HepG2 (cell line): ENCODE data around the gene PI3. TPM values are rescaled to one million over a fixed set of nuclear protein-coding genes. Genes with fewer than 3 reads are reported as not detected.
A peak's percentile ranks its signal among the peaks of the same experiment; 100 is the strongest.

Experiments used
- GTF2F1 ChIP-seq: fragments of 150-350 bp; IDR thresholded peaks from 2 replicates; pipeline ENCODE4 v1.6.1; 2014; ENCODE audit warnings: low read length
- HMGA1 ChIP-seq: sonication (generic); formaldehyde crosslinking; conservative IDR thresholded peaks from 2 replicates; pipeline ENCODE4 v1.4.0; 2020; ENCODE audit warnings: missing genetic modification reagents
- HNF4G ChIP-seq, 2 experiments: sonication (generic) in 1 of 2; formaldehyde crosslinking in 1 of 2; IDR thresholded peaks; 2 replicates each; pipeline versions ENCODE4 v1.4.0 to v1.6.1; 2011 to 2020; ENCODE audit warnings: borderline replicate concordance in 2 of 2, low read depth in 2 of 2, mild to moderate bottlenecking in 2 of 2, low read length in 1 of 2, missing genetic modification reagents in 1 of 2, moderate library complexity in 1 of 2
- MXI1 ChIP-seq: IDR thresholded peaks from 3 replicates; pipeline ENCODE4 v1.6.1; 2012; ENCODE audit warnings: low read depth, low read length, inconsistent platforms, borderline replicate concordance
- MYNN ChIP-seq: sonication (generic); formaldehyde crosslinking; IDR thresholded peaks from 2 replicates; pipeline ENCODE4 v1.4.0; 2020; ENCODE audit warnings: mild to moderate bottlenecking, low read depth, missing genetic modification reagents
- NKX3-1 ChIP-seq: sonication (generic); formaldehyde crosslinking; IDR thresholded peaks from 2 replicates; pipeline ENCODE4 v1.5.0; 2020; ENCODE audit warnings: missing genetic modification reagents
- PHF21A ChIP-seq: sonication (generic); formaldehyde crosslinking; IDR thresholded peaks from 2 replicates; pipeline ENCODE4 v1.5.0; 2020; ENCODE audit warnings: mild to moderate bottlenecking, missing genetic modification reagents
- RAD21 ChIP-seq: fragments of 450-650 bp; formaldehyde crosslinking; IDR thresholded peaks from 2 replicates; pipeline ENCODE4 v1.5.0; 2020; ENCODE audit warnings: mild to moderate bottlenecking
- SOX6 ChIP-seq, 2 experiments: fragments of 450-650 bp in 1 of 2; sonication (generic) in 1 of 2; formaldehyde crosslinking in 1 of 2; IDR thresholded peaks; 2 replicates each; pipeline versions ENCODE4 v1.4.0 to v1.6.1; 2017 to 2020; ENCODE audit warnings: antibody characterized with exemption in 1 of 2, mild to moderate bottlenecking in 1 of 2, missing genetic modification reagents in 1 of 2
- TAF15 ChIP-seq: fragments of 200-400 bp; formaldehyde crosslinking; IDR thresholded peaks from one replicate; pipeline ENCODE4 v1.6.1; 2018; ENCODE audit warnings: mild to moderate bottlenecking, low read depth, low read length; ENCODE audit not compliant: poor library complexity, severe bottlenecking
- ZFAT ChIP-seq: sonication (generic); formaldehyde crosslinking; conservative IDR thresholded peaks from 2 replicates; pipeline ENCODE4 v1.8.1; 2023; ENCODE audit warnings: missing genetic modification reagents, inconsistent platforms
- ZNF138 ChIP-seq: sonication (generic); formaldehyde crosslinking; IDR thresholded peaks from 2 replicates; pipeline ENCODE4 v1.5.0; 2020; ENCODE audit warnings: mild to moderate bottlenecking, low read depth, missing genetic modification reagents
- ZNF879 ChIP-seq: sonication (generic); formaldehyde crosslinking; IDR thresholded peaks from 2 replicates; pipeline ENCODE4 v1.8.1; 2023; ENCODE audit warnings: missing genetic modification reagents
- polyA plus RNA-seq, 8 experiments: library from polyadenylated mRNA; depleted of rRNA in 3 of 8; stranded (reverse) in 7 of 8; unstranded in 1 of 8; fragments of >200 nt; fragmentation: Illumina TruSeq in 4 of 8; extraction: Trizol in 4 of 8; gene quantifications; 2 replicates each; pipeline versions ENCODE4 v1.2.1 to v1.2.3, GENCODE V29; 2011 to 2016; ENCODE audit warnings: low read depth in 4 of 8, missing spikeins in 1 of 8, mixed read lengths in 1 of 8; ENCODE audit not compliant: insufficient read depth in 1 of 8
- total RNA-seq, 5 experiments: library from RNA; depleted of rRNA; stranded (reverse); fragments of >200 nt; fragmentation: Illumina TruSeq; extraction: Trizol; gene quantifications; 2 replicates each; pipeline ENCODE4 v1.2.3, GENCODE V29; 2016; ENCODE audit warnings: low read depth in 1 of 5
- TF ChIP-seq, protein P1 (sequence below): IDR thresholded peaks from 2 replicates; pipeline ENCODE4 v1.4.0; 2020; ENCODE audit warnings: mild to moderate bottlenecking, missing genetic modification reagents
- TF ChIP-seq, protein P2 (sequence below): sonication (generic); formaldehyde crosslinking; IDR thresholded peaks from 2 replicates; pipeline ENCODE4 v1.5.1; 2020; ENCODE audit warnings: mild to moderate bottlenecking, missing genetic modification reagents, moderate library complexity
- TF ChIP-seq, protein P3 (sequence below): sonication (generic); formaldehyde crosslinking; conservative IDR thresholded peaks from 2 replicates; pipeline ENCODE4 v1.4.0; 2020; ENCODE audit warnings: missing genetic modification reagents
- TF ChIP-seq, protein P4 (sequence below): IDR thresholded peaks from 2 replicates; pipeline ENCODE4 v1.6.1; 2016; ENCODE audit warnings: missing compliant biosample characterization, missing genetic modification reagents, borderline replicate concordance
- TF ChIP-seq, protein P5 (sequence below): sonication (generic); formaldehyde crosslinking; IDR thresholded peaks from 2 replicates; pipeline ENCODE4 v1.8.0; 2022; ENCODE audit warnings: mild to moderate bottlenecking, missing genetic modification reagents, moderate library complexity

Gene PI3
- total and polyA plus RNA-seq, 2 of the 13 experiments (the other 11 are each of a cell fraction or from before 2014, with no cell fraction given), result 0.22 TPM; not detected in 1

DNA sequence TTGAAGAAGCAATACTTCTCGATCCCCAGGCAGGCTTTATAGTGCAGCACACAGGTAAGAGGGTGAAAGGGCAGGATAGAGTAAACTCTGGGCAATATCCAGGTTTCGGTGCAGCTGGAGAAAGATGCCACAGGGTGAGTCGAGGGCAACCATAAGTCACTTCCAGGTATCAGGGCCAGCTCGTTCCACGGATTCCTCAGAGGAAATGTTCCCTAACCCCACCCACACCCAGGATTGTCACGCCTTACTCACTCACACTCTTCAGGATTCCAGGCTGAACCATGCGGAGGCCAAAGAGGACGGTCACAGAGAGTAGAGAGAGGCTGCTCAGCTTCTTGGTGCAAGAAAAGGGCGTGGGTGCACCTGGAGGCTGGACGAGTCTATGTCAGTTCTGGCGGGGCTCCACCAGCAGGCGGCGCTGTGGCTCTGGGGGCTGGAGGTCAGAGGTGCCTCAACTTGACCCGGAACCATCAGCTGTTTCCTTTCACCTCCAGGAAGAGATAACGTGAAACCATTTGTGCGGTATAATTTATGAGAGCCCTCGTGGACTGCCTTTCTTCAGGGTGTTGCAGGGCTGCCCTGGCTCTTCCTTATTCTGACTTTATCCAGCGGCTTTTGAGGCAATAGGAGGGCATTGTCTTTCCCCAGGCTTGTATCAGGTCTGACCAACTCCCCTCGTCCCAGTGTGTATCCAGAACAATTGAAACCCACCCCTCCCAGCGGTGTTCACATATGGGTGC is 36.0 kb upstream of the PI3 start (continued):
- TF ChIP-seq RAD21 (peak; percentile 74), MXI1 (no peak), NKX3-1 (CRISPR knock-in tag) (no peak), ZNF138 (CRISPR knock-in tag) (no peak), ZFAT (CRISPR knock-in tag) (no peak), HNF4G (IDR thresholded peaks at IDR 0.05; ENCODE audit: borderline replicate concordance, low read depth, low read length) (no peak), HNF4G (CRISPR knock-in tag; IDR thresholded peaks at IDR 0.05; ENCODE audit: borderline replicate concordance, low read depth) (no peak), GTF2F1 (no peak), PHF21A (no peak), HMGA1 (CRISPR knock-in tag) (no peak), SOX6 (IDR thresholded peaks at IDR 0.05) (no peak), SOX6 (CRISPR knock-in tag; IDR thresholded peaks at IDR 0.05) (no peak), TAF15 (no peak), ZNF879 (no peak), MYNN (CRISPR knock-in tag) (no peak)
- TF ChIP-seq, protein P1, sequence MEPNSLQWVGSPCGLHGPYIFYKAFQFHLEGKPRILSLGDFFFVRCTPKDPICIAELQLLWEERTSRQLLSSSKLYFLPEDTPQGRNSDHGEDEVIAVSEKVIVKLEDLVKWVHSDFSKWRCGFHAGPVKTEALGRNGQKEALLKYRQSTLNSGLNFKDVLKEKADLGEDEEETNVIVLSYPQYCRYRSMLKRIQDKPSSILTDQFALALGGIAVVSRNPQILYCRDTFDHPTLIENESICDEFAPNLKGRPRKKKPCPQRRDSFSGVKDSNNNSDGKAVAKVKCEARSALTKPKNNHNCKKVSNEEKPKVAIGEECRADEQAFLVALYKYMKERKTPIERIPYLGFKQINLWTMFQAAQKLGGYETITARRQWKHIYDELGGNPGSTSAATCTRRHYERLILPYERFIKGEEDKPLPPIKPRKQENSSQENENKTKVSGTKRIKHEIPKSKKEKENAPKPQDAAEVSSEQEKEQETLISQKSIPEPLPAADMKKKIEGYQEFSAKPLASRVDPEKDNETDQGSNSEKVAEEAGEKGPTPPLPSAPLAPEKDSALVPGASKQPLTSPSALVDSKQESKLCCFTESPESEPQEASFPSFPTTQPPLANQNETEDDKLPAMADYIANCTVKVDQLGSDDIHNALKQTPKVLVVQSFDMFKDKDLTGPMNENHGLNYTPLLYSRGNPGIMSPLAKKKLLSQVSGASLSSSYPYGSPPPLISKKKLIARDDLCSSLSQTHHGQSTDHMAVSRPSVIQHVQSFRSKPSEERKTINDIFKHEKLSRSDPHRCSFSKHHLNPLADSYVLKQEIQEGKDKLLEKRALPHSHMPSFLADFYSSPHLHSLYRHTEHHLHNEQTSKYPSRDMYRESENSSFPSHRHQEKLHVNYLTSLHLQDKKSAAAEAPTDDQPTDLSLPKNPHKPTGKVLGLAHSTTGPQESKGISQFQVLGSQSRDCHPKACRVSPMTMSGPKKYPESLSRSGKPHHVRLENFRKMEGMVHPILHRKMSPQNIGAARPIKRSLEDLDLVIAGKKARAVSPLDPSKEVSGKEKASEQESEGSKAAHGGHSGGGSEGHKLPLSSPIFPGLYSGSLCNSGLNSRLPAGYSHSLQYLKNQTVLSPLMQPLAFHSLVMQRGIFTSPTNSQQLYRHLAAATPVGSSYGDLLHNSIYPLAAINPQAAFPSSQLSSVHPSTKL (CRISPR knock-in tag), result no peak
- TF ChIP-seq, protein P2, sequence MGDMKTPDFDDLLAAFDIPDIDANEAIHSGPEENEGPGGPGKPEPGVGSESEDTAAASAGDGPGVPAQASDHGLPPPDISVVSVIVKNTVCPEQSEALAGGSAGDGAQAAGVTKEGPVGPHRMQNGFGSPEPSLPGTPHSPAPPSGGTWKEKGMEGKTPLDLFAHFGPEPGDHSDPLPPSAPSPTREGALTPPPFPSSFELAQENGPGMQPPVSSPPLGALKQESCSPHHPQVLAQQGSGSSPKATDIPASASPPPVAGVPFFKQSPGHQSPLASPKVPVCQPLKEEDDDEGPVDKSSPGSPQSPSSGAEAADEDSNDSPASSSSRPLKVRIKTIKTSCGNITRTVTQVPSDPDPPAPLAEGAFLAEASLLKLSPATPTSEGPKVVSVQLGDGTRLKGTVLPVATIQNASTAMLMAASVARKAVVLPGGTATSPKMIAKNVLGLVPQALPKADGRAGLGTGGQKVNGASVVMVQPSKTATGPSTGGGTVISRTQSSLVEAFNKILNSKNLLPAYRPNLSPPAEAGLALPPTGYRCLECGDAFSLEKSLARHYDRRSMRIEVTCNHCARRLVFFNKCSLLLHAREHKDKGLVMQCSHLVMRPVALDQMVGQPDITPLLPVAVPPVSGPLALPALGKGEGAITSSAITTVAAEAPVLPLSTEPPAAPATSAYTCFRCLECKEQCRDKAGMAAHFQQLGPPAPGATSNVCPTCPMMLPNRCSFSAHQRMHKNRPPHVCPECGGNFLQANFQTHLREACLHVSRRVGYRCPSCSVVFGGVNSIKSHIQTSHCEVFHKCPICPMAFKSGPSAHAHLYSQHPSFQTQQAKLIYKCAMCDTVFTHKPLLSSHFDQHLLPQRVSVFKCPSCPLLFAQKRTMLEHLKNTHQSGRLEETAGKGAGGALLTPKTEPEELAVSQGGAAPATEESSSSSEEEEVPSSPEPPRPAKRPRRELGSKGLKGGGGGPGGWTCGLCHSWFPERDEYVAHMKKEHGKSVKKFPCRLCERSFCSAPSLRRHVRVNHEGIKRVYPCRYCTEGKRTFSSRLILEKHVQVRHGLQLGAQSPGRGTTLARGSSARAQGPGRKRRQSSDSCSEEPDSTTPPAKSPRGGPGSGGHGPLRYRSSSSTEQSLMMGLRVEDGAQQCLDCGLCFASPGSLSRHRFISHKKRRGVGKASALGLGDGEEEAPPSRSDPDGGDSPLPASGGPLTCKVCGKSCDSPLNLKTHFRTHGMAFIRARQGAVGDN (CRISPR knock-in tag), result peak; percentile 27; the same call in 1 of the 2 replicates
- TF ChIP-seq, protein P3, sequence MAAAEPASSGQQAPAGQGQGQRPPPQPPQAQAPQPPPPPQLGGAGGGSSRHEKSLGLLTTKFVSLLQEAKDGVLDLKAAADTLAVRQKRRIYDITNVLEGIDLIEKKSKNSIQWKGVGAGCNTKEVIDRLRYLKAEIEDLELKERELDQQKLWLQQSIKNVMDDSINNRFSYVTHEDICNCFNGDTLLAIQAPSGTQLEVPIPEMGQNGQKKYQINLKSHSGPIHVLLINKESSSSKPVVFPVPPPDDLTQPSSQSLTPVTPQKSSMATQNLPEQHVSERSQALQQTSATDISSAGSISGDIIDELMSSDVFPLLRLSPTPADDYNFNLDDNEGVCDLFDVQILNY (CRISPR knock-in tag), result no peak
- TF ChIP-seq, protein P4, sequence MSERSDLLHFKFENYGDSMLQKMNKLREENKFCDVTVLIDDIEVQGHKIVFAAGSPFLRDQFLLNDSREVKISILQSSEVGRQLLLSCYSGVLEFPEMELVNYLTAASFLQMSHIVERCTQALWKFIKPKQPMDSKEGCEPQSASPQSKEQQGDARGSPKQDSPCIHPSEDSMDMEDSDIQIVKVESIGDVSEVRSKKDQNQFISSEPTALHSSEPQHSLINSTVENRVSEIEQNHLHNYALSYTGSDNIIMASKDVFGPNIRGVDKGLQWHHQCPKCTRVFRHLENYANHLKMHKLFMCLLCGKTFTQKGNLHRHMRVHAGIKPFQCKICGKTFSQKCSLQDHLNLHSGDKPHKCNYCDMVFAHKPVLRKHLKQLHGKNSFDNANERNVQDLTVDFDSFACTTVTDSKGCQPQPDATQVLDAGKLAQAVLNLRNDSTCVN, result no peak
- TF ChIP-seq, protein P5, sequence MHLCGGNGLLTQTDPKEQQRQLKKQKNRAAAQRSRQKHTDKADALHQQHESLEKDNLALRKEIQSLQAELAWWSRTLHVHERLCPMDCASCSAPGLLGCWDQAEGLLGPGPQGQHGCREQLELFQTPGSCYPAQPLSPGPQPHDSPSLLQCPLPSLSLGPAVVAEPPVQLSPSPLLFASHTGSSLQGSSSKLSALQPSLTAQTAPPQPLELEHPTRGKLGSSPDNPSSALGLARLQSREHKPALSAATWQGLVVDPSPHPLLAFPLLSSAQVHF (CRISPR knock-in tag), result no peak
